Lower leg skin (tissue), 3 donors: Measurements from ENCODE around the gene DIS3L2.

Experiments used
- CTCF ChIP-seq, 3 donors: fragments of 450-650 bp; IDR thresholded peaks; one replicate each; pipeline ENCODE4 v1.5.1; 2016; ENCODE audit warnings: antibody characterized with exemption in 3 of 3, mild to moderate bottlenecking in 3 of 3, moderate library complexity in 2 of 3
- POLR2A ChIP-seq, 2 donors: fragments of 450-650 bp; IDR thresholded peaks; one replicate each; pipeline ENCODE4 v1.6.1; 2016 to 2017; ENCODE audit warnings: antibody characterized with exemption in 2 of 2, mild to moderate bottlenecking in 1 of 2, moderate library complexity in 1 of 2

- TF ChIP-seq POLR2A (IDR thresholded peaks at IDR 0.05) (no peak), CTCF (IDR thresholded peaks at IDR 0.05) (no peak)
Measured at GRCh38 chr2:232340171-232340935, 378.8 kb downstream of the DIS3L2 start.
